GM18517 (cell line): Measurements from ENCODE around the gene RYR2.

Experiments
- ATAC-seq: cut with Tn5 transposase; IDR thresholded peaks from one replicate; pipeline ENCODE4 v1.9.1; 2021; ENCODE audit warnings: mild to moderate bottlenecking, moderate library complexity; ENCODE audit not compliant: unreplicated experiment

RYR2 gene

GRCh38 chr1:237187842-237188241 is 145.9 kb downstream of the RYR2 start:
- no peak for ATAC-seq

GRCh38 chr1:237191403-237191802 is 149.4 kb downstream of the RYR2 start:
- no peak for ATAC-seq

- ATAC-seq, result no peak
Observed at GRCh38 chr1:237197470-237198425, 155.8 kb downstream of the RYR2 start.

GRCh38 chr1:237199026-237199425 is 157.0 kb downstream of the RYR2 start:
- ATAC-seq, result no peak

- ATAC-seq, result no peak
Observed at GRCh38 chr1:237201155-237201554, 159.2 kb downstream of the RYR2 start.

- no peak for ATAC-seq
Observed at GRCh38 chr1:237204841-237205240, 162.9 kb downstream of the RYR2 start.

- ATAC-seq, result no peak
Observed at GRCh38 chr1:237205400-237206064, 163.5 kb downstream of the RYR2 start.

GRCh38 chr1:237206065-237206414 is 164.1 kb downstream of the RYR2 start:
- no peak for ATAC-seq

- no peak for ATAC-seq
Observed at GRCh38 chr1:237211031-237211430, 169.0 kb downstream of the RYR2 start.

GRCh38 chr1:237211540-237211939 is 169.6 kb downstream of the RYR2 start:
- ATAC-seq, result no peak

GRCh38 chr1:237219751-237220642 is 178.0 kb downstream of the RYR2 start:
- ATAC-seq, result no peak

GRCh38 chr1:237223419-237223818 is 181.4 kb downstream of the RYR2 start:
- no peak for ATAC-seq

- no peak for ATAC-seq
Observed at GRCh38 chr1:237226177-237226944, 184.4 kb downstream of the RYR2 start.

- no peak for ATAC-seq
Observed at GRCh38 chr1:237227476-237227875, 185.5 kb downstream of the RYR2 start.

- no peak for ATAC-seq
Observed at GRCh38 chr1:237228421-237228820, 186.4 kb downstream of the RYR2 start.

- ATAC-seq, result no peak
Observed at GRCh38 chr1:237229333-237229732, 187.3 kb downstream of the RYR2 start.

GRCh38 chr1:237232501-237232900 is 190.5 kb downstream of the RYR2 start:
- no peak for ATAC-seq

- no peak for ATAC-seq
Observed at GRCh38 chr1:237235091-237235490, 193.1 kb downstream of the RYR2 start.

GRCh38 chr1:237237721-237238120 is 195.7 kb downstream of the RYR2 start:
- ATAC-seq, result no peak

GRCh38 chr1:237239248-237239647 is 197.3 kb downstream of the RYR2 start:
- ATAC-seq, result no peak
